ENCODE data around the gene HCCS.

The HCCS gene

GRCh38 chrX:11124112-11124511 is 13.0 kb downstream of the HCCS start:
- DNase-seq, result no peak

DNA sequence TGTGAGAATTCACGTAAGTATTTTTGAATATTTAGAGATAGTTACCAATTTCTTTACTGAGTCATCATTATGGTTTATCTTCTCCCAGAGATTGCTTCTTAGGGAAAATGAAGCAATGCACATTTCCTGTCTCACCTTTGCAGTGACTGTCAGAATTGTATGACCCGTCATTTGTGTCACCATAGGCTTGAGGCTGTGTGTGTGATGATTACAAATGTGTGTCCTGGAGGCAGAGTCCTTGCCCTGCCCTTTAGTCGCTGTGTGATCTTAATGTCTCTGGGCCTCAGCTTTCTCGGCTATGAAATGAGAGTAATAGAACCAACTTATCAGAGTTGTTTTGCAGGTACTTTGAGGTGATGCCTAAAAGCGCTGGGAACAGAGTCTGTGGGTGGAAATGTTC is 13.9 kb downstream of the HCCS start:
- DNase-seq, result no peak

GRCh38 chrX:11129534-11130105 is 18.5 kb downstream of the HCCS start:
- DNase-seq, result no peak

DNA sequence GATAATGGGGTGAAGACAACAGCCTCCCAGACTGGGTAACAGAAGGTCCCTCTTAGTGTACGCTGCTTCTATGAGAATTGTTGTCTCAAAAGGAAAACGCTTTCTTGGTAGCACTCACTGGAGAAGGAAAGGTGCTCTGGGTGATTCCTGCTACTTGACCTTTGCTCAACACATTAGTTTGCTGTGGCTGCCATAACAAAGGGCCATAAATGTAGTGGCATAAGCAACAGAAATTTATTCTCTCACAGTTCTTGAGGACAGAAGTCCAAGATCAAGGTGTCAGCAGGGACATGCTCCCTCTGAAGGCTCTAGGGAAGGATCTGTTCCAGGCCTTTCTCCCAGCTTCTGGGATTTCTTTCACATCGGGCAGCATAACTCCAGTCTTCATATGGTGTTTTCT is 19.0 kb downstream of the HCCS start:
- no peak for DNase-seq

- DNase-seq, result no peak
Observed at GRCh38 chrX:11131146-11131545, 20.0 kb downstream of the HCCS start.

DNA sequence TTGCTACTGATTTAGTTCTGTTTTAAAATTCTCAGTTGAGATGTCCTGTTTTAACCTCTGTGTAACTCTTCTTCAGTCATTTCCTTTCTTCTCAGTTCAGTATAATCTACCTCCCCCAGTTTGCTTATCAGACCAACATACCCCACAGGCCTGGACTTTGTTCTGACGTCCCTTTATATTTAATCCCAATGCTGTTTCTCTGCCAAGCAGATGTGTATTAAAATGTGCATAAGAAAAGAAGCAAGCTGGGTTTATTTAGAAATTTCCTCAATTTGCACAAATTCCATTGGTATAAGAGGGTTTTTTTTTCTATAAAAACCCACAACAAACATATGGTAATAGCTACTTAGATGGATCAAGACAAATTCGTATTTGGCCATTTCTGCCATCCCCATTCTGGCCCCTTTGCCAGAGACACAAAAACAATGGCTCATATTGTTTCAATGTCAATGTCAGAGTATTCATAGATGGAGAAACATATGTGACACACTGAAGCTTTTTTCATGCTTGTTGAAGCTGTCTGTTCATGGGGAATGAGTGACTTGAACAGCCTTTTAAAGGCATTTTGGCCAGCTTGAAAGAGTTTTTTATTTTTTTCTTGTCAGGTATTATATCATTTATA is 24.5 kb downstream of the HCCS start:
- no peak for DNase-seq

GRCh38 chrX:11137543-11138139 is 26.5 kb downstream of the HCCS start:
- no peak for DNase-seq

DNA sequence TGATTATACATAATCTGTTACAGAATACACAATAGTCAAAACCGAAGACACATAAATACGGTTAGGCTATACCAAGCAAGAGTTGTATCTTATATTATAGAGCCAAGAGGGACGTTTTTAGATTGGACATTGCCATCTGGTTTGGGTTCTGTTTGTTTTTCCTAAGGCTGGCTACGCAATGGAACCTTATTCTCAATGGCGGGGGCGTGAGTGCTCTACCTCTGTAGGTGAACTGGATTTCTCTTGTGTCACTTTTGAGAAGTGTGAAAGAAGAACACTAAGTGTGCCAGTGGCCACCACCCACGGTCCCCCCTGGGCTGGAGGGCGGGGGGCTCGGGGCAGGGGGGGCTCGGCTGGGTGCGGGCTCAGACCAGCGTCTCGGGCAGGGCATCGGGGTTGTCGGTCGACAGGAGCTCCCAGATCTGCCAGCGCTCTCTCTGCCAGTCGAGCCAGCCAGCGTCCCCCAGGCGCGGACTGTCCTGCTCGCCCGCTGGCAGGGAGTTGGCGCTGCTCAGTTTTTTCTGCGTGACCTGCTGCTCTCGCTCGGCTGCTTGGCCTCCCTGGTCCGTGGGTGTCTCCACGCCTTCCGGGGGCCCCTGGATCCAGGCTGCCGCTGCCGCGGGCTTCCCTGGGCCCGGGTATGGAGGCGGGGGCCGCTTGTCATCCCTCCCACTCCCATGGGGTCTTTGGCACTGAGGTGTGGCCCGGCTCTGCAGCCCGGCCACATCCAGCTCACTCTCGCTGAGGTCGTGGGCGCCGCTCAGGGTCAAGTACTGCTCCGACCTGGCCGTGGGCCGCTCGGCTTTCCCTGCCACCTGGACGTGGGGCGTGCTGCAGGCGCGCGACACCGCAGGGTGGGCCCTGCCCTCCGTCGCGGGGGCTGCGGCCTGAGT is 27.6 kb downstream of the HCCS start:
- no peak for DNase-seq

DNA sequence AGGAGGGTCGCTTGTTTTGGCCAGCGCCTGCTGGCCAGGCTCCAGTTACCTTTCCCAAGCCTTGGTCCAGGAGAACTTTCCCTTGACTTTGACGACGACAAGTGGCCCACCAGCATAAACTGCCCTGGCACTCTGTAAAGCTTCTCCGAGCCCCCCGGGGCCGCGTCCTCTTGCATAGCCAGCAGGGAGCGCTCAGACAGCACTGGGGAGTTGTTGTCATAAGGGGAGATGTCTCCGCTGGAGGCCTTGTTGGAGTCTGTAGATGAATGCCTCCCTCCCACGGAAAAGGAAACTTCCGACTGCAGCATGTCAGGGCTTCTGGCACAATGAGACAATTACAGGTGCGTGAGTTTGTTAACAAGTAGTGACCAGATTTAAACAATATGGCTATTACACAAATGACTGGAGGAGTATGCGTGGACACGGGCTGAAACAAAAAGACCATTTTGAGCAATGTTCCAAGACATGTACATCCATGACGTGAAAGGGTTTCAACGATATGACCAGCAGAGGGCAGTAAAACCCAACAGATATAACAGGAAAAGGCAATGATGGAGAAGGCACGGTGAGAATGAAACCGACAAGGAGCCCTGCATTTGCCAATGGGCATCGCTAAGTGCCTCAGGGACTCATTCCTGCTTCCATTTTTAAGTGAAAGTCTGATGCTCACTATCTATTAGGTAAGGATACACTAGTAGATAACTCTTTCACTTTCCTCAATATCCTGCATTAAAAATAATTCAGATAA is 33.0 kb downstream of the HCCS start:
- peak in 1 of 2 experiments; percentile 1 for DNase-seq

DNA sequence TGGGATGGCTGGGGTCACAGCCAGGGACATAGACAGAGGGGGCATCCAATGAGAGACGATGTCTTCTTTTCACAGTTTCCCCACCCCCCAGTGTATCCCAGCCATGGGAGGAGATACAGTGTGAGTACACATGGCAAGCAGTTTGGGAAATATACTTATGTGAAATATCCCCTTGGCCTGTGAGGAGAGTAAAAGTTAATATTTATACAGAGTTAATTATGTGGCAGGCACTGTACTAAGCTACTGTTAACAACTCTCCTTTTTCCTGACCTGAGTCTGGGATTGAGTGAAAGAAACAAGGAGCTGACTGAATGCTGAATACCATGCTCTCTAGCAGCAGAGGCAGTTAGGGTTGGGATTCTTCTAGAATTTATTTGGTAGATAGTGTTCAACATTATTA is 35.3 kb downstream of the HCCS start:
- no peak for DNase-seq

DNA sequence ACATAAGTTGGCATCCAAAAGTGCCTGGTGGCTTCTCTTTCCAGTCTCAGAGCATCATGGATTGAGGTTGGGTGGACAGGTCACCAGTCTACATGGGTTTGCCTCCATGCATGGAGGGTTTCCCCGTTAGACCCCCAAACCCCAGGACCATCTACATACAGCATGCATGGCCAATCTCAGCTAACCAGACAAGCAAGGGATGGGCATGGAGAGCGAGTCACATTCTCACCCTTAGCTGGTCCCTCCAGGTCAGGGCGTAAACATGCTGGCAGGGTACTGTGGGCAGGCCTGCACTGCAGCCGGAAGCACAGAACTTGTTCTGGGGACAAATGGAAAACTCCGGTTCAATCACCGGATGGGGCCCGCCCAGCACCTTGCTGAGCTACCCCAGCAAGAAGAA is 37.3 kb downstream of the HCCS start:
- no peak for DNase-seq

- no peak for DNase-seq
Observed at GRCh38 chrX:11151799-11152559, 40.8 kb downstream of the HCCS start.

DNA sequence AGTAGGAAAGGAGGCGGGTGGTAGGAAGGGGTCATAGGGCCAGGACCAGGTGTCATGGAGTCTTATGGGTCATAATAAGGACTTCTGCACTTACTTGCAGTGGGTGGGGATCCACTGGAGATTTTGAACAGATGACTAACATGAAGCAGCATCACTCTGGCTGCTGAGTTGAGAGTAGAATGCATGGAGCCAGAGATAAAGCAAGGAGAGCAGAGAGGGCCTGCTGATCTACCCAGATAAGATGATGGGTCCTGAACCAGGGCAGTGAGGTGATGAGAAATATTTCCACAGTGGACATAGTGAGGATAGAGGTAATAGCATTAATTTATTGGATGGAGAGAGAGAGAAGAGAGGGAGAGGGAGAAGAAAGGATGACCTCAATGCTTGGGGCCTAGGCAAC is 48.0 kb downstream of the HCCS start:
- DNase-seq, result no peak

DNA sequence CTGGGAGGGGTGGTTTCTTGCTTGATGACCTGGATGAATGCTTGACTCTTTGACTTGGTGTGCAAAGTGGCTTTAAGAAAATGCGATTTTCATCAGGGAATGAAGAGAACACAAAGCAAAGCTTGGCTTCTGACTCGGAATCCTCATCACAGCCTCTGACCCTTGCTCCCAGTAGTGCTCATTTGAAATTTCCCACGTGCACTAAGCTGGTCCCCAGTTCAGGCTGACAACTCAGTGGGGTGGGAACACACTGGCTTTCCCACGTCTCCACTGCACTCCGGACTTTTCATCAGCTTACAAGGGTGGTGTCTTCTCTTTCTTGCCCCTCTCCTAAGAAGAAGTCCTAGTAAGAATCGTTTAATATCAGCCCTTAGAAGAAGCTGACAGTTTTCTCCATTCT is 53.3 kb downstream of the HCCS start:
- no peak for DNase-seq

- DNase-seq, result no peak
Observed at GRCh38 chrX:11171956-11172355, 60.8 kb downstream of the HCCS start.

DNA sequence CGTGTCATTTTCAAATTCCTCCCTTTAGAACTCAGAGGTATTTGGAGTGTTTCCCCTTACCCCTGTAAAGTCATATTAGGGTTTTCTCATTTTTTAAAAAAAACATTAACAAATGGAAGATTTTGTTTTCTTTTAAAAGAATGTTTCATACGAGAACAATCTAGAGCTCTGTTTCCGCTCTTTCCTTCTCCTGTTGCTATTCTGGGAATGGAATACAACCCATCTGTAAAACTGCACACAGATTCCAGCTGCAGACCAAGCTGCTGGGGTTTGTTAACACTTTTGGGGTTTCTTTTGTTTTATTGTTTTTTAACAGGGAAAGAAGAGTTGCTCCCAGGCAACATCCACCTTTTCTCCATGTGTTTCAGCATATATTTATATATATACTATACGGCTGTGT is 61.3 kb downstream of the HCCS start:
- DNase-seq, result no peak
